ENCODE data around the gene MAGI3. TPM values are rescaled to one million over a fixed set of nuclear protein-coding genes. Genes with fewer than 3 reads are reported as not detected.

The MAGI3 gene
- polyA plus RNA-seq, 1 donor from 2014 or later, result 10.8 TPM

DNA sequence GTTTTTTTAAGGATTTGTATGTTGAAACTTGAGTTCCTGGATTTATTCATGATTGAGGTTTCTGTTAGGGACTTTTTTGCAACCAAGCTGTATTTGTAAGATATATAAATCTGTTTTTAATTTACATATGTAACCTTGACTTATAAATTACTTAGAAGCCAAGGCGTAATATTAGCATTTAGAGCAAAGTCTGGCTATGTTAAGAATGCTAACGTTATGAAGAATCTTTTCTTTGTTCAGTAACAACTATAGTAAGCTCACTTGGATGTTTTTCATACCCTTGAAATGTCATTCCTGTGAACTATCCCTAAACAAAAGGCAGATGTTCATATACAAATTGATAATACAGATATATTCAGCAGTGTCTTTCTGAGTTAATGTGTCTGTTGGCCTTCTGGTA, 155.3 kb downstream of the MAGI3 start:
- Histone ChIP-seq H3K79me2 (replicated peaks; ENCODE audit: insufficient read depth, low read length) (peaks cover 4% of the 10 kb centered on the region), H3K4me2 (ENCODE audit: low read length) (no peak overlapping the region), H3K4me3 (ENCODE audit: low read length) (no peak overlapping the region), H3K36me3 (ENCODE audit: insufficient read depth, low read length) (no peaks in the 10 kb centered on the region), H3F3A (ENCODE audit: insufficient read depth, low read length, poor library complexity, severe bottlenecking) (no peaks in the 10 kb centered on the region), H4K20me1 (ENCODE audit: insufficient read depth) (no peaks in the 10 kb centered on the region), H3K9ac (ENCODE audit: low read length) (no peak overlapping the region), H3K9me3 (ENCODE audit: low read length) (no peaks in the 10 kb centered on the region), H3K9me2 (ENCODE audit: insufficient read depth, low read length) (no peaks in the 10 kb centered on the region), H3K27me3 (ENCODE audit: insufficient read depth, low read depth, low read length) (no peaks in the 10 kb centered on the region), H2AFZ (ENCODE audit: low read depth, low read length) (no peak overlapping the region), H3K27ac (ENCODE audit: low read length) (no peak overlapping the region)
- TF ChIP-seq EZH2 (IDR thresholded peaks at IDR 0.05; ENCODE audit: borderline replicate concordance, insufficient read depth, low read length, poor library complexity, severe bottlenecking) (no peak), RAD21 (conservative IDR thresholded peaks at IDR 0.05) (no peak), POLR2AphosphoS5 (IDR thresholded peaks at IDR 0.05) (no peak), MXI1 (conservative IDR thresholded peaks at IDR 0.05; ENCODE audit: poor library complexity, severe bottlenecking) (no peak), SMC3 (conservative IDR thresholded peaks at IDR 0.05; ENCODE audit: poor library complexity) (no peak), EP300 (conservative IDR thresholded peaks at IDR 0.05; ENCODE audit: poor library complexity, severe bottlenecking) (no peak), TAF1 (IDR thresholded peaks at IDR 0.05; ENCODE audit: low read depth) (no peak)
- TF ChIP-seq, protein P1, sequence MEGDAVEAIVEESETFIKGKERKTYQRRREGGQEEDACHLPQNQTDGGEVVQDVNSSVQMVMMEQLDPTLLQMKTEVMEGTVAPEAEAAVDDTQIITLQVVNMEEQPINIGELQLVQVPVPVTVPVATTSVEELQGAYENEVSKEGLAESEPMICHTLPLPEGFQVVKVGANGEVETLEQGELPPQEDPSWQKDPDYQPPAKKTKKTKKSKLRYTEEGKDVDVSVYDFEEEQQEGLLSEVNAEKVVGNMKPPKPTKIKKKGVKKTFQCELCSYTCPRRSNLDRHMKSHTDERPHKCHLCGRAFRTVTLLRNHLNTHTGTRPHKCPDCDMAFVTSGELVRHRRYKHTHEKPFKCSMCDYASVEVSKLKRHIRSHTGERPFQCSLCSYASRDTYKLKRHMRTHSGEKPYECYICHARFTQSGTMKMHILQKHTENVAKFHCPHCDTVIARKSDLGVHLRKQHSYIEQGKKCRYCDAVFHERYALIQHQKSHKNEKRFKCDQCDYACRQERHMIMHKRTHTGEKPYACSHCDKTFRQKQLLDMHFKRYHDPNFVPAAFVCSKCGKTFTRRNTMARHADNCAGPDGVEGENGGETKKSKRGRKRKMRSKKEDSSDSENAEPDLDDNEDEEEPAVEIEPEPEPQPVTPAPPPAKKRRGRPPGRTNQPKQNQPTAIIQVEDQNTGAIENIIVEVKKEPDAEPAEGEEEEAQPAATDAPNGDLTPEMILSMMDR (IDR thresholded peaks at IDR 0.05; ENCODE audit: poor library complexity, severe bottlenecking), result no peak
- TF ChIP-seq, protein P2, sequence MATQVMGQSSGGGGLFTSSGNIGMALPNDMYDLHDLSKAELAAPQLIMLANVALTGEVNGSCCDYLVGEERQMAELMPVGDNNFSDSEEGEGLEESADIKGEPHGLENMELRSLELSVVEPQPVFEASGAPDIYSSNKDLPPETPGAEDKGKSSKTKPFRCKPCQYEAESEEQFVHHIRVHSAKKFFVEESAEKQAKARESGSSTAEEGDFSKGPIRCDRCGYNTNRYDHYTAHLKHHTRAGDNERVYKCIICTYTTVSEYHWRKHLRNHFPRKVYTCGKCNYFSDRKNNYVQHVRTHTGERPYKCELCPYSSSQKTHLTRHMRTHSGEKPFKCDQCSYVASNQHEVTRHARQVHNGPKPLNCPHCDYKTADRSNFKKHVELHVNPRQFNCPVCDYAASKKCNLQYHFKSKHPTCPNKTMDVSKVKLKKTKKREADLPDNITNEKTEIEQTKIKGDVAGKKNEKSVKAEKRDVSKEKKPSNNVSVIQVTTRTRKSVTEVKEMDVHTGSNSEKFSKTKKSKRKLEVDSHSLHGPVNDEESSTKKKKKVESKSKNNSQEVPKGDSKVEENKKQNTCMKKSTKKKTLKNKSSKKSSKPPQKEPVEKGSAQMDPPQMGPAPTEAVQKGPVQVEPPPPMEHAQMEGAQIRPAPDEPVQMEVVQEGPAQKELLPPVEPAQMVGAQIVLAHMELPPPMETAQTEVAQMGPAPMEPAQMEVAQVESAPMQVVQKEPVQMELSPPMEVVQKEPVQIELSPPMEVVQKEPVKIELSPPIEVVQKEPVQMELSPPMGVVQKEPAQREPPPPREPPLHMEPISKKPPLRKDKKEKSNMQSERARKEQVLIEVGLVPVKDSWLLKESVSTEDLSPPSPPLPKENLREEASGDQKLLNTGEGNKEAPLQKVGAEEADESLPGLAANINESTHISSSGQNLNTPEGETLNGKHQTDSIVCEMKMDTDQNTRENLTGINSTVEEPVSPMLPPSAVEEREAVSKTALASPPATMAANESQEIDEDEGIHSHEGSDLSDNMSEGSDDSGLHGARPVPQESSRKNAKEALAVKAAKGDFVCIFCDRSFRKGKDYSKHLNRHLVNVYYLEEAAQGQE (IDR thresholded peaks at IDR 0.05; ENCODE audit: borderline replicate concordance), result no peak

DNA sequence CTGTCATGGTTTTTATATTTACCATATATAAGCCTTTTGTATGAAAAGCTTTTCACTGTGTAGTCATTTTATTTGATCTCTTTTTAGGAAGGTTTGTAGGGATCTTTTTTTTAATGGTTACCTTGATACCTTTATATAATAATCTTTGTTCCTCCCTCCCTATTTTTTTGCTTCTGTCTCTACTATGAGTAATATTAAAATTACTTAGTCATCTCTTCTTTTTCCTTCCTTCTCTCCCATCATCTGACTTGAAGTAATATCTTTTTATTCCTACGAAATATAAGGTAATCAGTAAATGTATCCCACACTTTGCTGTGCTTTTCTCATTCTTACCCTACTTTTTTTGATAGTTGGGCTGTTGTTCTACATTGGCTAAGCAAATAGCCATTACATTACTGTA, 161.4 kb downstream of the MAGI3 start:
- TF ChIP-seq, protein P2 (IDR thresholded peaks at IDR 0.05; ENCODE audit: borderline replicate concordance), result no peak
- TF ChIP-seq TAF1 (IDR thresholded peaks at IDR 0.05; ENCODE audit: low read depth) (no peak), EZH2 (IDR thresholded peaks at IDR 0.05; ENCODE audit: borderline replicate concordance, insufficient read depth, low read length, poor library complexity, severe bottlenecking) (no peak), RAD21 (conservative IDR thresholded peaks at IDR 0.05) (no peak), EP300 (conservative IDR thresholded peaks at IDR 0.05; ENCODE audit: poor library complexity, severe bottlenecking) (no peak), MXI1 (conservative IDR thresholded peaks at IDR 0.05; ENCODE audit: poor library complexity, severe bottlenecking) (no peak), SMC3 (conservative IDR thresholded peaks at IDR 0.05; ENCODE audit: poor library complexity) (no peak), POLR2AphosphoS5 (IDR thresholded peaks at IDR 0.05) (no peak)
- TF ChIP-seq, protein P1 (IDR thresholded peaks at IDR 0.05; ENCODE audit: poor library complexity, severe bottlenecking), result no peak

More for the DNA sequence above, 161.4 kb downstream of the MAGI3 start:
- H3K36me3 ChIP-seq (ENCODE audit: insufficient read depth, low read length), result no peaks in the 10 kb centered on the region
- no peaks in the 10 kb centered on the region for H4K20me1 ChIP-seq (ENCODE audit: insufficient read depth)
- no peaks in the 10 kb centered on the region for H3K27me3 ChIP-seq (ENCODE audit: insufficient read depth, low read depth, low read length)
- H2AFZ ChIP-seq (ENCODE audit: low read depth, low read length), result no peak overlapping the region
- H3F3A ChIP-seq (ENCODE audit: insufficient read depth, low read length, poor library complexity, severe bottlenecking), result no peaks in the 10 kb centered on the region
- no peaks in the 10 kb centered on the region for H3K9me2 ChIP-seq (ENCODE audit: insufficient read depth, low read length)
- H3K4me2 ChIP-seq (ENCODE audit: low read length), result no peak overlapping the region
- no peak overlapping the region for H3K4me3 ChIP-seq (ENCODE audit: low read length)
- H3K9ac ChIP-seq (ENCODE audit: low read length), result no peak overlapping the region
- no peak overlapping the region for H3K27ac ChIP-seq (ENCODE audit: low read length)
- H3K79me2 ChIP-seq (replicated peaks; ENCODE audit: insufficient read depth, low read length), result peaks cover 4% of the 10 kb centered on the region
- no peaks in the 10 kb centered on the region for H3K9me3 ChIP-seq (ENCODE audit: low read length)

Measured in neural cell (in vitro differentiated cells).